Measurements from ENCODE around the gene NSUN6. TPM values are rescaled to one million over a fixed set of nuclear protein-coding genes. Genes with fewer than 3 reads are reported as not detected.

The NSUN6 gene
- total RNA-seq, 4 donors from 2014 or later: 18.6 to 104 (median 22.5) TPM

DNA sequence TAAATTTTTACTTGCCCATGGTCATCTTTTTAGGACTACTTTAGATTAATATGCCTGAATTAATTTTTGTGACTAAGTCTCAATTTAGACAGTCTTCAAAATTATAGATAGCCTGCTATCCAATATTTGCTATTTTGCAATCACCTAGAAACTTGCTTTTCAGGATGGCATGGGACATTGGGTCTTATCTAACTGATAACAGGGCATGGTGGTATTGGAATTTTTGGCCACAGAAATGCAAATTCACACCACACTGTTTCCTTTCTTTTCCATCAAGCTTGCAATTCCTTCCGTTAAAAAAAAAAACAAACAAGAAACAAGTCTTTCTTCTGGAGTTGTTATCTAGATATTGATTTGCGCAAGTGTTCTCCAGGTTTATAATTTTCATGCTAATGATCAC lies 16.6 kb upstream of the NSUN6 start:
- TF ChIP-seq, protein P1, sequence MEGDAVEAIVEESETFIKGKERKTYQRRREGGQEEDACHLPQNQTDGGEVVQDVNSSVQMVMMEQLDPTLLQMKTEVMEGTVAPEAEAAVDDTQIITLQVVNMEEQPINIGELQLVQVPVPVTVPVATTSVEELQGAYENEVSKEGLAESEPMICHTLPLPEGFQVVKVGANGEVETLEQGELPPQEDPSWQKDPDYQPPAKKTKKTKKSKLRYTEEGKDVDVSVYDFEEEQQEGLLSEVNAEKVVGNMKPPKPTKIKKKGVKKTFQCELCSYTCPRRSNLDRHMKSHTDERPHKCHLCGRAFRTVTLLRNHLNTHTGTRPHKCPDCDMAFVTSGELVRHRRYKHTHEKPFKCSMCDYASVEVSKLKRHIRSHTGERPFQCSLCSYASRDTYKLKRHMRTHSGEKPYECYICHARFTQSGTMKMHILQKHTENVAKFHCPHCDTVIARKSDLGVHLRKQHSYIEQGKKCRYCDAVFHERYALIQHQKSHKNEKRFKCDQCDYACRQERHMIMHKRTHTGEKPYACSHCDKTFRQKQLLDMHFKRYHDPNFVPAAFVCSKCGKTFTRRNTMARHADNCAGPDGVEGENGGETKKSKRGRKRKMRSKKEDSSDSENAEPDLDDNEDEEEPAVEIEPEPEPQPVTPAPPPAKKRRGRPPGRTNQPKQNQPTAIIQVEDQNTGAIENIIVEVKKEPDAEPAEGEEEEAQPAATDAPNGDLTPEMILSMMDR (IDR thresholded peaks at IDR 0.05): no peak
- TF ChIP-seq POLR2A (IDR thresholded peaks at IDR 0.05): no peak
- DNase-seq: no peak
- intact Hi-C loops (cut with DNase I): no loop called here

DNA sequence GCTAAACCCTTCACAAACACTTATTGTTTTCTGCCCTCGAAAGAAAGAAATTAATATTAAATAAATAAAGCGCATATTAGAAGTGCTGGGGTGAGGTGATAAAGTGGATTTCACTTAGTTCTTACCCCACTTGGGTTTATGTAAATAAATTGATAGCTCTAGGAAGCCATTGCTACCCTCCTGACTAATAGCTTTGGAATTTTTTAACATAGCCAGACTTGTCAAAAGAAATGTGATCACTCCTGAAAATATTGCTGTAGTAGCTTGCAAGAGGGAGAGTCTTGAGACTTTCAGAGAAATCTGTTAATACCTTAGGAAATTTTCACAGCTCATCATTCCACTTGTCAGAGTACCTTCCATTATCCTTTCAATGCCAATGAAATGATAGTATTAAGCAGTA lies 15.4 kb upstream of the NSUN6 start:
- 80 to 84% methylated on average over 2 of the region's 2 CpGs for WGBS, 2 donors
- Histone ChIP-seq H3K36me3 (peaks cover 2 to 15% of the 10 kb centered on the region in 2 donors), H3K27ac (no peak overlapping the region), H3K4me3 (replicated peaks in 1 of 3) (no peak overlapping the region), H3K9me3 (no peaks in the 10 kb centered on the region), H3K4me1 (peaks cover 2 to 8% of the 10 kb centered on the region in 2 donors), H3K27me3 (no peaks in the 10 kb centered on the region)
- no peak for TF ChIP-seq POLR2A (IDR thresholded peaks at IDR 0.05)
- TF ChIP-seq, protein P1 (IDR thresholded peaks at IDR 0.05): no peak
- DNase-seq: no peak
- intact Hi-C loops (cut with DNase I): no loop called here

More for the DNA sequence above, 16.6 kb upstream of the NSUN6 start:
- Histone ChIP-seq H3K36me3 (peaks cover 5 to 16% of the 10 kb centered on the region in 2 donors), H3K4me3 (replicated peaks in 1 of 3) (no peak overlapping the region), H3K27ac (no peak overlapping the region), H3K9me3 (no peaks in the 10 kb centered on the region), H3K27me3 (no peaks in the 10 kb centered on the region), H3K4me1 (peaks cover 0 to 7% of the 10 kb centered on the region in 2 donors)
- 89 to 91% methylated on average over 2 of the region's 2 CpGs for WGBS, 2 donors

DNA sequence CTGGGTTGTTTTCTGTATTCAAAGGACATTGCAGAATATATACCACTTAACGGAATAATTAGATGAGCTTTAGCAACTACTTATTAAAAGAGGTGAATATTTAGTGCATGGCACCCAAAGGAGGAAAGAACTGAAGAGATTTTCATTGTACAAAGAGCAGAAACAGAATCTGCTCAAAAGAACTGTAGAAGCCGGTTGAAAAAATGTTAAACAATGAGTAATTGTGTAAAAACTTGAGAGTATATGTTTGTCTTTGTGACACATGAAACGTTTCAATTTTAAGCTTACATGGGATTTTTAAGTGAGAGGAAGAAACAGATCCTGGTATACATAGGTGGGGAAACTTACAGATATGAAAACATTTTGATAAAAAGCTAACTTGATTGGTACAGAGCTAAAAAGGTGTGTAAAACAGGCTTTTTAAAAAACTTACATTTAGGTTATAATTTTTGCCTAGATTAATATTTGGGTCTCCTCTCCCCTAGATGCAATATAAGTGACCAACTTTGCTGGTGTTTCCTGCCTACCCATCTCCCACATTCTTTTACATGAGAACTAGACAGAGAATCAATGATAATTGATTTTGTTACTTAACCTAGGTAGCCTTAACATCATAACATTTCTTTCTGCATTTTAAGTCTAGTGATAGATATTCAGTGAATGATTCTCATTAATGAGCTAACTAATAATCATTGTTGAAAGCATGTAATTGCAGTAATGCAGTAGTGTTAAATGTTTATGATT lies 14.6 kb upstream of the NSUN6 start:
- no peak for DNase-seq
- WGBS, 2 donors: 54 to 74% methylated on average over 3 of the region's 3 CpGs
- Histone ChIP-seq H3K27ac (no peak overlapping the region), H3K36me3 (peaks cover 2 to 6% of the 10 kb centered on the region in 2 donors), H3K4me1 (peaks cover 9 to 15% of the 10 kb centered on the region in 2 donors), H3K9me3 (no peaks in the 10 kb centered on the region), H3K4me3 (replicated peaks in 1 of 3) (no peak overlapping the region), H3K27me3 (no peaks in the 10 kb centered on the region)
- TF ChIP-seq, protein P1 (IDR thresholded peaks at IDR 0.05): no peak
- no peak for TF ChIP-seq POLR2A (IDR thresholded peaks at IDR 0.05)
- intact Hi-C loops (cut with DNase I): no loop called here

DNA sequence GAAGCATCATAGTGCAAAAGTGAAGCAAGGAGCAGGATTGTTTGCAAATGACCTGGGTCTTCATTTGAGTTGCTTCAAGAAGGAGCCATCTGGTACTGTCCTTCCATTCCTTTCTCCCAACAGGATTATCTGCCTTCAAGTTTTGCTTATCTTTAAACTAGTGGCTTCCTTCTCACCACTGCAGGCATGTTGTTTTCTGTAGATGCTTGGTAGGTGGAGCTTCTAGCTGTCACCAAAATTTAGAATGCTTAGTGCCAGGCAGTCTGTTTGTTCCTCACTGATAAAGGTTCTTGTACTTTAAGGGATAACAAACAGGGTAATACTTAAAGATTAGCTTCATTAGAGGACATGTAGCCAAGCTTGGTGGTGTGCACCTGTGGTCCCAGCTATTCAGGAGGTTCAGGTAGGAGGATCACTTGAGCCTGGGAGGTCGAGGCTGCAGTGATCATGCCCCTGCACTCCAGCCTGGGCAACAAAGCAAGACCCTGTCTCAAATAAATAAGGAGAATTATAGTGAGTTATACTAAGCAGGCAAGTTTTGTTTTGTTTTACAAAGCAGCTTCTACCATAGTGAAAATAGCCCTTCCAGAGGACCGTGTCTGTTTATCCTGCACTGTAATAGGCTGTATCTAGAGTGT lies 13.6 kb upstream of the NSUN6 start:
- TF ChIP-seq, protein P1 (IDR thresholded peaks at IDR 0.05): no peak
- TF ChIP-seq POLR2A (IDR thresholded peaks at IDR 0.05): no peak
- Histone ChIP-seq H3K36me3 (peaks cover 2 to 5% of the 10 kb centered on the region in 2 donors), H3K4me3 (replicated peaks in 1 of 3) (no peak overlapping the region), H3K4me1 (peaks cover 16 to 20% of the 10 kb centered on the region in 2 donors), H3K9me3 (no peaks in the 10 kb centered on the region), H3K27ac (no peak overlapping the region), H3K27me3 (no peaks in the 10 kb centered on the region)
- no peak for DNase-seq
- intact Hi-C loops (cut with DNase I): no loop called here
- 75 to 90% methylated on average over 2 of the region's 2 CpGs for WGBS, 2 donors

Data from thyroid gland (tissue), 4 donors.